Measurements from ENCODE around the gene CBFA2T3.
"Not testable (repeated sequence)": the region's sequence is repeated elsewhere in the genome, so short reads cannot be mapped to it uniquely, and the experiment has no call there.

The CBFA2T3 gene

GRCh38 chr16:88891083-88891482 lies 85.9 kb downstream of the CBFA2T3 start:
- DNase-seq (ENCODE audit: low read depth in 2 of 2) = no peak

GRCh38 chr16:88889702-88890352 lies 87.2 kb downstream of the CBFA2T3 start:
- not testable (repeated sequence) for DNase-seq (ENCODE audit: low read depth in 2 of 2)

GRCh38 chr16:88888461-88889387 lies 88.3 kb downstream of the CBFA2T3 start:
- no peak for DNase-seq (ENCODE audit: low read depth in 2 of 2)

GRCh38 chr16:88888057-88888456 lies 89.0 kb downstream of the CBFA2T3 start:
- no peak for DNase-seq (ENCODE audit: low read depth in 2 of 2)

GRCh38 chr16:88886845-88887521 lies 90.0 kb downstream of the CBFA2T3 start:
- no peak for DNase-seq (ENCODE audit: low read depth in 2 of 2)

GRCh38 chr16:88886420-88886844 lies 90.6 kb downstream of the CBFA2T3 start:
- DNase-seq (ENCODE audit: low read depth in 2 of 2) = no peak

GRCh38 chr16:88885693-88886280 lies 91.2 kb downstream of the CBFA2T3 start:
- DNase-seq (ENCODE audit: low read depth in 2 of 2) = no peak

GRCh38 chr16:88884569-88885271 lies 92.3 kb downstream of the CBFA2T3 start:
- no peak for DNase-seq (ENCODE audit: low read depth in 2 of 2)

GRCh38 chr16:88883946-88884345 lies 93.1 kb downstream of the CBFA2T3 start:
- no peak for DNase-seq (ENCODE audit: low read depth in 2 of 2)

- DNase-seq (ENCODE audit: low read depth in 2 of 2) = no peak
These were observed 93.7 kb downstream of the CBFA2T3 start for GRCh38 chr16:88883117-88883895.

GRCh38 chr16:88882358-88883030 lies 94.5 kb downstream of the CBFA2T3 start:
- DNase-seq (ENCODE audit: low read depth in 2 of 2) = no peak

GRCh38 chr16:88881675-88882357 lies 95.2 kb downstream of the CBFA2T3 start:
- no peak for DNase-seq (ENCODE audit: low read depth in 2 of 2)

- DNase-seq (ENCODE audit: low read depth in 2 of 2) = no peak
These were observed 95.9 kb downstream of the CBFA2T3 start for GRCh38 chr16:88881007-88881615.

GRCh38 chr16:88880226-88881006 lies 96.6 kb downstream of the CBFA2T3 start:
- DNase-seq (ENCODE audit: low read depth in 2 of 2) = no peak

- no peak for DNase-seq (ENCODE audit: low read depth in 2 of 2)
These were observed 97.3 kb downstream of the CBFA2T3 start for GRCh38 chr16:88879788-88880055.

GRCh38 chr16:88878967-88879787 lies 97.8 kb downstream of the CBFA2T3 start:
- DNase-seq (ENCODE audit: low read depth in 2 of 2) = no peak

GRCh38 chr16:88878356-88878755 lies 98.7 kb downstream of the CBFA2T3 start:
- no peak for DNase-seq (ENCODE audit: low read depth in 2 of 2)
